HG03521 (cell line): ENCODE results near the gene N4BP2L2.

Experiments
- ATAC-seq: cut with Tn5 transposase; IDR thresholded peaks from one replicate; pipeline ENCODE4 v1.9.1; 2021; ENCODE audit warnings: mild to moderate bottlenecking, moderate library complexity; ENCODE audit not compliant: unreplicated experiment

N4BP2L2 gene

GRCh38 chr13:32427852-32428580 lies 110.6 kb downstream of the N4BP2L2 start, which contains the start of gene N4BP2L1:
Gene N4BP2L1, minus strand, starts transcription at chr13:32428130. Its CDS starts 48 bp downstream, at chr13:32428082.
- ATAC-seq = peak; percentile 62

GRCh38 chr13:32426990-32427851 lies 111.4 kb downstream of the N4BP2L2 start:
- ATAC-seq = peak; percentile 16

- peak; percentile 34 for ATAC-seq
Measured at GRCh38 chr13:32426191-32426989, 112.2 kb downstream of the N4BP2L2 start.

- no peak for ATAC-seq
Measured at GRCh38 chr13:32425158-32425557, 113.4 kb downstream of the N4BP2L2 start.

- ATAC-seq = no peak
Measured at GRCh38 chr13:32423592-32423991, 115.0 kb downstream of the N4BP2L2 start.

GRCh38 chr13:32419862-32420261 lies 118.7 kb downstream of the N4BP2L2 start:
- ATAC-seq = no peak

- ATAC-seq = no peak
Measured at GRCh38 chr13:32417995-32418394, 120.6 kb downstream of the N4BP2L2 start.

- ATAC-seq = peak; percentile 56
Measured at GRCh38 chr13:32415019-32415418, 123.6 kb downstream of the N4BP2L2 start.

GRCh38 chr13:32414580-32414979 lies 124.0 kb downstream of the N4BP2L2 start:
- ATAC-seq = no peak

GRCh38 chr13:32413284-32413683 lies 125.3 kb downstream of the N4BP2L2 start:
- no peak for ATAC-seq

- ATAC-seq = no peak
Measured at GRCh38 chr13:32409561-32410421, 128.8 kb downstream of the N4BP2L2 start.

GRCh38 chr13:32409001-32409313 lies 129.6 kb downstream of the N4BP2L2 start:
- ATAC-seq = no peak

GRCh38 chr13:32408296-32409000 lies 130.1 kb downstream of the N4BP2L2 start:
- no peak for ATAC-seq

- no peak for ATAC-seq
Measured at GRCh38 chr13:32407854-32408253, 130.7 kb downstream of the N4BP2L2 start.

GRCh38 chr13:32403108-32403507 lies 135.5 kb downstream of the N4BP2L2 start:
- no peak for ATAC-seq

- no peak for ATAC-seq
Measured at GRCh38 chr13:32391101-32391619, 147.4 kb downstream of the N4BP2L2 start.

- no peak for ATAC-seq
Measured at GRCh38 chr13:32390484-32390883, 148.1 kb downstream of the N4BP2L2 start.

- peak; percentile 78 for ATAC-seq
Measured at GRCh38 chr13:32390048-32390447, 148.5 kb downstream of the N4BP2L2 start.

GRCh38 chr13:32385410-32385809 lies 153.2 kb downstream of the N4BP2L2 start:
- no peak for ATAC-seq
